ENCODE data around the gene RIPOR2.
A peak's percentile ranks its signal among the peaks of the same experiment; 100 is the strongest.

RIPOR2 gene

DNA sequence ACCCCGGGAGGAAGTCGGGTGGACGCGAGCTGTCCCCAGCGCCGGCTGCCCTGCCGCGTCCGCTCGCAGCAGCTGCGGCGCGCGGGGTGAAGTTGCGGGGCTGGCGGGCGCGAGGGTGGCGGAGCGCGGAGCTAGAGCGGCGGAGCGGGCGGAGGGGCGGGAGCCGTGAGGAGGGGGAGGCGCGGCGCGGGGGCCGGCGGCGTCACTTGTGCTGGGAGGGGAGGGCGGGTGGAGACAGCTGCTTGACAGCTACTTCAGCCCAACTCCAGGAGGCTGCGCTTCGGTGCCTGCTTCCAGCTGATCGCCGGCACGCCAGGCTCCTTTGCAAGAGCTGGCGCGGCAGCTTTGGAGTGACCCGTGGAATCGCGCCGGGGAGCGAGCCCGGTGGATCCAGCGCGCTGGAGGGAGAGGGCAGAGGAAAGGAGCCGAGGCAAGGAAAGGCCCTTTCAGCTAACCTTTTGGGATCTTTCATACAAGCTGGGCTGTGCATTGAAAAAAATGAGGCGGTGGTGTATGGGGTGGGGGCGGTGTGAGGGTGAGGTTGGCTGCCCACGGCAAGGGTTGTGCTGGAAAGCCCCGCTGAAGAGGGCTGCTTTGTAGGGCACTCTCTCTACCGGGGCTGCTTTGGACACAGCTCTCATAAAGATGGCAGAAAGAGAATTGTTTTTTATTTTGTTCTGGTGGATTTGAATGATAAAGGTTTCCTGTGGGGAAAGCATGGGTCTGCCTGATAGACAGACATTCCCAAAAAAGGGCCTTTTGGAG, 24.6 kb downstream of the RIPOR2 start:
- no peaks in the 10 kb centered on the region for H3K27me3 ChIP-seq
- H3K9me3 ChIP-seq (replicated peaks in 1 of 11): peaks cover 0 to 8% (median 3%) of the 10 kb centered on the region in 11 experiments; a peak in 6 of 22 replicates
- H3K4me1 ChIP-seq: peaks cover 57 to 81% (median 62%) of the 10 kb centered on the region in 10 experiments
- TF ChIP-seq Cebpa-rat (IDR thresholded peaks at IDR 0.05): no peak
- H3K4me3 ChIP-seq: peak overlapping the region; percentile 65 to 80 (median 74)
- H4K20me1 ChIP-seq: peaks cover 0 to 63% (median 0%) of the 10 kb centered on the region in 11 experiments; a peak in 4 of 22 replicates
- peaks cover 0 to 31% (median 0%) of the 10 kb centered on the region in 11 experiments; a peak in 9 of 22 replicates for H3K36me3 ChIP-seq
- H3K4me2 ChIP-seq: peak overlapping the region; percentile 92 to 99 (median 96)
- H3K27ac ChIP-seq: peak overlapping the region; percentile 26 to 85 (median 74); a peak in 21 of 22 replicates
- H3K9ac ChIP-seq: peak overlapping the region; percentile 76 to 89 (median 82)

DNA sequence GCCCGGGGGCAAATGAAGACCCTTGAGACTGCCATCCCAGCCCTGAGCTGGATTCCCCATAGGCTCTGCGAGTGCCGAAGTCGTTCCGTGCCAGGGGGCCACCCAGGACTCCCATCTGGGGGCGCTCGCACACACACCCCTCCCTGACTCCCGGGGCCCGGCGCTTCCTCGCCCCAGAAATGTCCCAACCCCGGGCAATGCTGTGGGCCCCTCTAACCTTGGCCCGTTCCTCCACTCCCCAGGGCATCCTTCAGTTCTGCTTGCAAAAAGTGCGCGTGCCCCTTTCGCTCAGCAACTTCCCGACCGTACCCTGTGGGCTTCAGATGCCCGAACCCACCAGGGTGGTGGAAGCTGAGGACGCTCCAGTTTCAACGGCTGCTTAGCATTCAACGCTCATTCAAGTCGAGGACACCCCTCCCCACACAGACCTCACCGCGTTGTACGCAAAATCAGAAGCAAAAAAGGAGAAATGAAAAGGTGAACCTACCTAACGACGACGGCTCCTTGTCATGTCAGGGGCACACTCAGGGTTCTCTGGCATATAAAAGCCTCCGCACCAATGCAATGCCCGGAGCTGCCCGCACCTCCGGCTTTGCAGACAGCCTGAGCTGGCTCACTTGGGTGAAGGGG, 25.3 kb downstream of the RIPOR2 start:
- TF ChIP-seq Cebpa-rat (IDR thresholded peaks at IDR 0.05): no peak
- Histone ChIP-seq H3K4me1 (peaks cover 57 to 77% (median 64%) of the 10 kb centered on the region in 10 experiments), H4K20me1 (peaks cover 0 to 56% (median 0%) of the 10 kb centered on the region in 11 experiments; a peak in 3 of 22 replicates), H3K36me3 (peaks cover 0 to 31% (median 0%) of the 10 kb centered on the region in 11 experiments; a peak in 10 of 22 replicates), H3K27me3 (no peaks in the 10 kb centered on the region), H3K27ac (peak overlapping the region; percentile 26 to 85 (median 74); a peak in 21 of 22 replicates), H3K4me3 (peak overlapping the region; percentile 65 to 80 (median 74)), H3K9ac (peak overlapping the region; percentile 76 to 89 (median 82)), H3K9me3 (replicated peaks in 1 of 11) (peaks cover 0 to 15% (median 8%) of the 10 kb centered on the region in 11 experiments; a peak in 12 of 22 replicates), H3K4me2 (peak overlapping the region; percentile 92 to 99 (median 96))

DNA sequence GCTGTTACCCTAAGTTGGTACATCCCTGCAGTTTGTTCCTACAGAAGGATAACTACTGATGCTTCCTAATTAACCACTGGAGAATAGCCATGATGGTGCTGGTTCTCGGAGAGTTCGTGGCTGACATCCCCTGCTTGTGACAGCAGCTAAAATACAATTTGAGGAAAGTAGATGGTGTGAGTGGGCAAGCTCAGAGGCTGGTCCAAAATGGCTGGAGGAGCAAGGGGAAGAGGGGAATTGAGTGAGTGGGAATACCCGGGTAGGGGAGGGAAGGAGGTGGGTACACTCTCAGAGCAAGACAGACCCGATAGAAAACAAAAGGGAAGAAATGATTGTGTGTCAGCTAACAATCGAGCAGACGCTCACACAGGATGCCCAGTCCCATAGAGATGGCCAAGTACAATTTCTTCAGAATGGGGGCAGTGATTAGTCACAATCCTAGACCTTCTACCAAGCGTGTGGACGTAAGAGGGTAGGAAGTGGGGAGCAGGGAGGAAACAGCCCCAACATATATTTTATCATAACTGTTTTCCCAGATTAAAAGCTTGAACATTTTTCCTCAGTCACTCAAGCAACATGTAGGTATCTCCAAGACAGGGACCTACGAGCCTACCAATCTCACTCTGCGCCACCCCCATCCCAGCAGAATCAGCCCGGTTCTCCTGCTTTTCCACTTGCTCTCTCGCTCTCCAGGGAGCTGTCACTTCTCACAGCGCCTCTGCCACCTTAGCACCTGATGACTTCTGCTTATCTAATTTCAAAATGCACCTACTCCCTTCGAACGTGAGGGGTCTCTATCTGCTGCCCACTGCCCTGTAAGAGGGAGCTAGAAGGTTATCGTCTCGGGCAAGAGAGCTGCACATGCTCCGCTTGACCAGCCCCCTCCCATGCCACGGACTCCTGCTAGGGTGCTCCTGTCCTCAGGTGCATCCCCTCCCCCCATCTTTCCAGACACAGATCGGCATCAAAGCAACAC, 26.2 kb downstream of the RIPOR2 start:
- peaks cover 0 to 25% (median 17%) of the 10 kb centered on the region in 11 experiments; a peak in 16 of 22 replicates for H3K9me3 ChIP-seq (replicated peaks in 1 of 11)
- peak overlapping the region in 10 of 11 experiments; percentile 60 to 85 (median 76); a peak in 20 of 22 replicates for H3K27ac ChIP-seq
- peak overlapping the region; percentile 92 to 99 (median 96) for H3K4me2 ChIP-seq
- peak overlapping the region; percentile 76 to 89 (median 82); a peak in 21 of 22 replicates for H3K9ac ChIP-seq
- TF ChIP-seq Cebpa-rat (IDR thresholded peaks at IDR 0.05): no peak
- peaks cover 57 to 79% (median 64%) of the 10 kb centered on the region in 10 experiments for H3K4me1 ChIP-seq
- H3K36me3 ChIP-seq: peaks cover 0 to 38% (median 7%) of the 10 kb centered on the region in 11 experiments; a peak in 13 of 22 replicates
- peaks cover 0 to 58% (median 0%) of the 10 kb centered on the region in 11 experiments; a peak in 3 of 22 replicates for H4K20me1 ChIP-seq
- H3K27me3 ChIP-seq: no peaks in the 10 kb centered on the region
- H3K4me3 ChIP-seq: peak overlapping the region; percentile 65 to 80 (median 74)

DNA sequence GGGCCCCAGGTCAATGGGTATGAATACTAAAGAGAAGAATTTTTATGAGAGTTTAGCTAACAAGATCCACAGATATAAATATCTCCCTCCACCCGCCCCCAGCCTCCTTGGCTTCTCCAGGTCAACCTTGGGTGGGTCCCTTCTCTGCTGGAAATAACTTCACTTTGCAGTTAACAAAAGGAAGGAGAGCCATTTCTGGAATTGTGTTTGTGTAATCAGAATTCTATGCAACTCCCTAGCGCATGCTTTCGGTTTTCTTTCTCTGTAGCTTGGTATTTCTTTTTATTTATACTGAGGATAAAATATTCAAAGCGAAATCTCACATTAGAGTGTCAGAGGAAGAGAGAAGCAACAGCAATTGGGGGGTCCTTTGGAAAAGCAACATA, 27.1 kb downstream of the RIPOR2 start:
- Histone ChIP-seq H3K9me3 (replicated peaks in 1 of 11) (peaks cover 0 to 33% (median 23%) of the 10 kb centered on the region in 11 experiments; a peak in 16 of 22 replicates), H3K27ac (peak overlapping the region in 10 of 11 experiments; percentile 60 to 85 (median 76); a peak in 20 of 22 replicates), H3K36me3 (peaks cover 0 to 43% (median 15%) of the 10 kb centered on the region in 11 experiments; a peak in 15 of 22 replicates), H3K27me3 (no peaks in the 10 kb centered on the region), H3K9ac (peak overlapping the region; percentile 5 to 89 (median 82); a peak in 18 of 22 replicates), H4K20me1 (peaks cover 0 to 58% (median 0%) of the 10 kb centered on the region in 11 experiments; a peak in 3 of 22 replicates), H3K4me1 (peaks cover 57 to 79% (median 64%) of the 10 kb centered on the region in 10 experiments), H3K4me2 (peak overlapping the region; percentile 92 to 99 (median 96)), H3K4me3 (peak overlapping the region; percentile 23 to 80 (median 74); a peak in 16 of 20 replicates)
- TF ChIP-seq Cebpa-rat (IDR thresholded peaks at IDR 0.05): no peak

DNA sequence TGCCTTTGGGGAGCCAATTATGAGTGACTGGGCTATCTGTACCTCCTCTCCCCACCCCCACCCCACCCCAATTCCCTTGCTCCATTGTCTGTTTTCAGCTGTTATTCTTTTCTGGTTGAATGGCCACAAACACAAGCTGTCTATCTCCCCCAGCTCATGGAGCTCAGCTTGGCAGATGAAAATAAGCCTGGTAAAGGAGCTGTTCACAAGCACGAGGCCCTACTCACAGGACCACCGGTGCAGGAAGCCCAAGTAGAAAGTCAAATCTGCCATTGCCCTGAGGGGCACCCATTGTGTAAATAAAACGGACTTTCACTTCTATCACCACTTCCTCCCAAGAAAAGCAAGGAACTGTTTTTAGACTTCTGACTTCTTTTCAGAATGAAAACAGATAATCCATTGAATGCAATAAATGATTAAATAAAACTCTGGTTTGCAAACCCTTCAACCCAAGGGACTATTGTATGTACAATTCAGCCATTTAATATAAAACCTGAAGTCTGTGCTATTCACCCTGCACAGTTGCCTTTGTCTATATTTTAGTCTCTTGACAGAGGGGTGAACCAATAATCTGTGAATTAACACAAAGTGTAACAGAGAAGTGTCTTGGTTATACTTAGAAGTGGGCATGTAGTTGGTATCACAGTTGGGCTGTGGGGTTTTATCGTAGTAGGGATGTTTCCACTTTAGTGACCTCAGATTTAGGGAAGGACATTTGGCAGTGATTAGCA, 27.7 kb downstream of the RIPOR2 start:
- peak overlapping the region; percentile 23 to 80 (median 74); a peak in 17 of 20 replicates for H3K4me3 ChIP-seq
- H3K4me1 ChIP-seq: peaks cover 57 to 79% (median 62%) of the 10 kb centered on the region in 10 experiments
- H3K27ac ChIP-seq: peak overlapping the region in 10 of 11 experiments; percentile 60 to 85 (median 76); a peak in 20 of 22 replicates
- no peaks in the 10 kb centered on the region for H3K27me3 ChIP-seq
- peaks cover 0 to 39% (median 25%) of the 10 kb centered on the region in 11 experiments; a peak in 16 of 22 replicates for H3K9me3 ChIP-seq (replicated peaks in 1 of 11)
- peak overlapping the region; percentile 92 to 99 (median 96) for H3K4me2 ChIP-seq
- H4K20me1 ChIP-seq: peaks cover 0 to 54% (median 0%) of the 10 kb centered on the region in 11 experiments; a peak in 3 of 22 replicates
- H3K9ac ChIP-seq: peak overlapping the region; percentile 5 to 89 (median 82); a peak in 18 of 22 replicates
- H3K36me3 ChIP-seq: peaks cover 0 to 46% (median 17%) of the 10 kb centered on the region in 11 experiments; a peak in 15 of 22 replicates
- no peak for TF ChIP-seq Cebpa-rat (IDR thresholded peaks at IDR 0.05)

DNA sequence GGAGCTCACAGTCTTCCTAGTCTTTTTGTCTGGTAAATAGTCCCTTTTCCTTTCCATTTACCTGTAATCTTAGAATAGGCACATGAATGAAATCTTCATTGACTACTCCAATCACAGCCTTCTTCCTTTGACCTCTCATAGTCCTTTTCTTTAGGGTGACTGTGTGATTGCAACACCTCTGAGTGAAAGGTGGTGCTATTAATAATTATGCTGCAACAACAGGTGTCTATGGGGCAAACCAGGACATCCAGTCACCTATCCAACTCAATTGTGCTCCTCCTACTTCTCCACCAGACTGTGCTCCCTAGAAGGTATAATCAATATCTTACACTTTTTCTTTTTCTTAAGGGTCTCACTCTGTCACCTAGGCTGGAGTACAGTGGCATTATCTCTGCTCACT, 29.4 kb downstream of the RIPOR2 start:
- no peak overlapping the region for H3K9ac ChIP-seq
- peaks cover 47 to 79% (median 56%) of the 10 kb centered on the region in 10 experiments for H3K4me1 ChIP-seq
- peak overlapping the region in 9 of 11 experiments; percentile 4 to 99 (median 92); a peak in 9 of 22 replicates for H3K4me2 ChIP-seq
- H3K9me3 ChIP-seq (replicated peaks in 1 of 11): peaks cover 0 to 49% (median 29%) of the 10 kb centered on the region in 11 experiments; a peak in 16 of 22 replicates
- no peak for TF ChIP-seq Cebpa-rat (IDR thresholded peaks at IDR 0.05)
- H3K4me3 ChIP-seq: no peak overlapping the region
- H4K20me1 ChIP-seq: peaks cover 0 to 53% (median 0%) of the 10 kb centered on the region in 11 experiments; a peak in 4 of 22 replicates
- peaks cover 0 to 63% (median 21%) of the 10 kb centered on the region in 11 experiments; a peak in 15 of 22 replicates for H3K36me3 ChIP-seq
- H3K27me3 ChIP-seq: no peaks in the 10 kb centered on the region
- no peak overlapping the region for H3K27ac ChIP-seq

DNA sequence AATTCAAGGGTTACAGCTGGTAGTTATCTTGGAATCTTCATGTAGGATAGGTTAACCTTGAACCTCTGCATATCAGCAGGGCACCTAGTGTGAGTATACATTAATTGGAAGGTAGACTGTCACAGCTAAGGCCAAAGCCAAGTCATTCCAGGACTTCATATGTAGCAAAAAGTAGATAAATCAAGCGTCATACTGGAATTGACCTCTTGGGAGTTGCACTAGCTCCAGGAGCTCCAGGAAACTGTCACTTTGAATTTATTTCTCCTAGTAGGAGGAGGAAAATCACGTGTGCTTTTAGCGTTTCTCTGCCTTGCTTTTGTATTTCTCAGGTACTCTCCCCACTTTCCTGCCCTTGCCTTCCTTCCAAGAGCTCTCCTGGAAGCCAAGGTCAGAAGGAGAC, 30.3 kb downstream of the RIPOR2 start:
- Histone ChIP-seq H3K9ac (no peak overlapping the region), H3K27me3 (no peaks in the 10 kb centered on the region), H3K4me3 (no peak overlapping the region), H3K4me2 (peak overlapping the region in 2 of 11 experiments; percentile 92 to 96; a peak in 3 of 22 replicates), H3K27ac (no peak overlapping the region), H3K36me3 (peaks cover 0 to 71% (median 21%) of the 10 kb centered on the region in 11 experiments; a peak in 15 of 22 replicates), H3K9me3 (replicated peaks in 1 of 11) (peaks cover 0 to 49% (median 29%) of the 10 kb centered on the region in 11 experiments; a peak in 16 of 22 replicates), H4K20me1 (peaks cover 0 to 53% (median 0%) of the 10 kb centered on the region in 11 experiments; a peak in 4 of 22 replicates), H3K4me1 (peaks cover 46 to 88% (median 58%) of the 10 kb centered on the region in 10 experiments)
- no peak for TF ChIP-seq Cebpa-rat (IDR thresholded peaks at IDR 0.05)
